ENCODE results near the gene VAV3.
"Not testable (repeated sequence)": the region's sequence is repeated elsewhere in the genome, so short reads cannot be mapped to it uniquely, and the experiment has no call there.

Gene VAV3

GRCh38 chr1:107965110-107965991 lies at the start of gene VAV3:
VAV3 (minus strand) TSS chr1:107965180; CDS start chr1:107964869, 311 bp downstream.
- DNase-seq (ENCODE audit: low read depth in 2 of 2), result peak; percentile 40 to 57

- no peak for DNase-seq (ENCODE audit: low read depth in 2 of 2)
Measured at GRCh38 chr1:108012553-108012952, 47.6 kb upstream of the VAV3 start.

DNA sequence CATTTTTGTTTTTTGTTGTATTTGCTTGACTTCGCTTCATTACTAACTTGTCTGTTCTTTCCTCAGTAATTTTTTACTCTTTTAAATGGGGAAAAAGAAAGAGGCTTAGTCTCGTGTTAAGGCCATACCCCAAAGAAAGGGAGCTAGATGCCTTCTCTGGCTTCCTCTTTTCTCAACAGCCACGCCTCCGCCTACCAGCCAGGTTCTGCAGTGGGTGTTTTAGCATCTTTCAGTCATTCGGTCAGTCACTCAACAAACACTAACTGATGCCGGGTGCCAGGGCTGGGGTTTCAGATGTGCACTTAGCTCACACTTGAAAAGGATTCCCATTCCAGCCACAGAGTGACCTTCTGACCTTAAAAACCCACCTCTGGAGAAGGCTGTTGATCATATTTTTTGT lies 46.3 kb upstream of the VAV3 start:
- no peak for DNase-seq (ENCODE audit: low read depth in 2 of 2)

GRCh38 chr1:108010581-108010980 lies 45.6 kb upstream of the VAV3 start:
- no peak for DNase-seq (ENCODE audit: low read depth in 2 of 2)

DNA sequence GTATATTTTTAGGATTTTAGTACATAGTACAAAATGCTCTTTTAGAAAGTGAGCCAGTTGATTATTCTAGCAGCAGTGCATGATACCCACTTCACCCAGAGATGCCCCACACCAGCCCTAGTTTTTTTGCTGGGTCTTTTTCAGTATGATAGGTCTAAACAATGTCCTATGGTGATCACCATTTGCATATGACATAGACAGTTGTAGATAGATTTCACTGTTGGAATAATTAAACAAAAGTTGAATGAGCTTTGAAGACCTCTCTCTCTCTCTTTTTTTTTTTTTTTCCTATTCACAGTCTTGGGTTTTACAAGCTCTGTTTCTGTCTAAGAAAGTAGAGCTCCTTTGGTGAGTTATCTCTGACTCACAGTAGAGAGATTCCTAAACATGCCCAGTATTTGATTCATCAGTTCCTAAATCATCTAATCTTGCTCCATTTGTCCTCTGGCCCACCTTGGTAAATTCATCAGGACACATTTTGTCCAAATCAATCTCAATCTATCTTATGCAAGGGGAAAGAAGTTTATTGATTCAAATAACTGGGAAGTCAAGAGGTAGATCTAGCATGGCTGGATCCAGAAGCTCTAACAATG lies 44.7 kb upstream of the VAV3 start:
- no peak for DNase-seq (ENCODE audit: low read depth in 2 of 2)

- DNase-seq (ENCODE audit: low read depth in 2 of 2), result no peak
Measured at GRCh38 chr1:108007531-108007930, 42.6 kb upstream of the VAV3 start.

DNA sequence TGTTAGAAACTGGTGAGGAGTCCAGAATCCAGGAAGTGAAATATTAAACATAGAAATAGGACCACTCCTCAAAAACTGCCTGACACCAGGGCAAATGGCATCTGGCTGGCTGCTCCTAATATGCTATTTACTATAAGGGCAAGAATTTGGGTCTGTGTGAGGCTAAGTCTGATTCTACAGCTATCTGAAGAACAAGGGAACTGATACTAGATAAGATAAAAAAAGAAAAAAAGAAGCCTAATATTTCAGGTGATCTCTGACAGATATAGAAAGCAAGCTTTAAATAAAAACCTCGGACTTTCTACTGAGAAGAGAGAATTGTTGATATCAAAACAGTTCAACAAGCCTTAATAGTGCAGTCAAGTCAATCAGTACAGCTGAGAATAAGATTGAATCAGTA lies 42.1 kb upstream of the VAV3 start:
- DNase-seq (ENCODE audit: low read depth in 2 of 2), result no peak

GRCh38 chr1:108004919-108005318 lies 39.9 kb upstream of the VAV3 start:
- not testable (repeated sequence) for DNase-seq (ENCODE audit: low read depth in 2 of 2)

- no peak for DNase-seq (ENCODE audit: low read depth in 2 of 2)
Measured at GRCh38 chr1:108000620-108001111, 35.7 kb upstream of the VAV3 start.

DNA sequence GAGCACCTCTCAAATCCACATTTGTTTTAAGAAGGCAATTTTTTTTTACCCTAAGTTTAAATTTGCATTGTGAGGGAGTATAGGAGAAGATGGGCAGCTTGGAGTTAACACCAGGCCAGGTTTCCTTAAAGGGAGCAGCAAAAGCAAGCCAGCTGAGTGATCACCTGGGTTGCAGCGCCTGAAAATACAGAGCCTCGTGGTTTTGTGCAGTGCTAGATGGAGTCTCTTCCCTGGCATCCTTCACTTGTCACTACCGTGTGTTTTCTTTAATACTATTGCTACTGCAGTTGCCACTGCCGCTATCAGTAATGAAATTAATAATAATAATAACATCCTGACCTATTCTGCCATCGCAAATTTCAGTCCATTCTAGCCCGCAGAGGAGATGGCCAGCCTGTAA lies 35.2 kb upstream of the VAV3 start:
- DNase-seq (ENCODE audit: low read depth in 2 of 2), result no peak

- no peak for DNase-seq (ENCODE audit: low read depth in 2 of 2)
Measured at GRCh38 chr1:107997866-107998265, 32.9 kb upstream of the VAV3 start.

DNA sequence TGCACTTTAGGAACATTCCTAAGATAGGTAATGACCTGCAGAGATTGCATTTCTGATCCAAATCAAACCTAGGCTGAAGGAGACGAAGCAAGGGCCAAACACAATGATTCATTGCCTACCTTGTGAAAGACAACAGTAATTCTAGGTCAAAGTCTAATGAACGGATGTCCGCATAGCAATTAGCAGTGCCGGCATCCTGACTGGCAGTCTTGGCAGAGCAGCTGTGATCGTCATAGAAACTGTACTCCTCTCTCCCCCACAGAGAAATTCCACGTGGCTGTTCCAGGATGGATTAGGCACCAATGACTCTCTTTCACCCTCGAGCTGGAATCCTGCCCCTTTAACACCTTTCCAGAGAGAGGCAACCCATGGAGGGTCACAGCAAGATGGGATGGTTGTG lies 28.9 kb upstream of the VAV3 start:
- DNase-seq (ENCODE audit: low read depth in 2 of 2), result no peak

GRCh38 chr1:107992347-107992746 lies 27.4 kb upstream of the VAV3 start:
- DNase-seq (ENCODE audit: low read depth in 2 of 2), result no peak

DNA sequence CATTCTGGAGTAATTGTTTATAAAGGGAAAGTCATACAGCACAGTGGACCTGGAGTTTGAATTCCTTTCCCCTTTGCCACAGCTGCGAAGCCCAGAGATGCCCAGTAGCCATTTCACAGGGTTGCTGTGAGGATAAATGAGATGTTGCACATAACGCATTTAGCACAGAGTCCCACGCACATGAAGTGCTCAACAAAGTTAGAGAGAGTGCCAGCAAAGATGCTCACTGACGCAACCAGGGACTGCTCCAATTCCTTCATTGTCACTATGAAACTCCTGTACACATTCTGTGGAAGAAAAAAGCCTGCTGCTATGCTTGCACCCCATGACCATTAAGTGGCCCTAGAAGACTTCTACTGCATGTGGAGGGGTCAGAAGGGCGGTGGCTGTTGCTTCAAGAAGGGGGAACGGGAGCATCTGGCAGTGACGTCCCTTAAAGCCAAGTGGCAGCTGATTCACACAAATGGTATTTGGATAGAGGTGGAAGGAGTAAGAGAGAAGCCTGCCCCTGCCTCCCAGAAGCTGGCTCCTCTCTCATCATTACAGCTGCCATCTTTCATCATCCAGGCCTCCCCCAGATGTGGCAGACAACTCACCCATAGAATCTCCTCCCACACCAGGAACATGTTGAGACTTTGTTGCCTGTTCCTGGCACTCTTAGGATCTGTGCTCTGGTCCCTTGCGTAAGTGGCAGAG lies 26.5 kb upstream of the VAV3 start:
- no peak for DNase-seq (ENCODE audit: low read depth in 2 of 2)

DNA sequence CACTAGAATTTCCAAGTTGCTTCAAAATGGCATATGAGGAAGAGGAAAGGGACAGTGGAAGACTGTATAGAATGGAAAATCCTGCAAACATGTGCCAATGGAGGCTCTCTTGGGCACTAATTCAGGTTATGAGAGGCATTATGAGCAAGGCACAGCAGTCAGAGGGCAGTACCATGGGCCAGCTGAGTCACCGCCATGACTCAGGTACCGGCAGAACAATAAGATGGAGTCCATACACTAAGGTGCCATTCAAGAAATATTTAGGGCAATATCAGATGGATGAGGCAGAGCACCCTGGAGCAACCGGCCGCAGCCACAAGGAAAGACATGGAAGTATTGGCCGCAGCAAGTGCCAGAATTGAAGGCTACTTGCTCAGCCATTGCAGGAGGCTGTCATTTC lies 25.6 kb upstream of the VAV3 start:
- no peak for DNase-seq (ENCODE audit: low read depth in 2 of 2)

DNA sequence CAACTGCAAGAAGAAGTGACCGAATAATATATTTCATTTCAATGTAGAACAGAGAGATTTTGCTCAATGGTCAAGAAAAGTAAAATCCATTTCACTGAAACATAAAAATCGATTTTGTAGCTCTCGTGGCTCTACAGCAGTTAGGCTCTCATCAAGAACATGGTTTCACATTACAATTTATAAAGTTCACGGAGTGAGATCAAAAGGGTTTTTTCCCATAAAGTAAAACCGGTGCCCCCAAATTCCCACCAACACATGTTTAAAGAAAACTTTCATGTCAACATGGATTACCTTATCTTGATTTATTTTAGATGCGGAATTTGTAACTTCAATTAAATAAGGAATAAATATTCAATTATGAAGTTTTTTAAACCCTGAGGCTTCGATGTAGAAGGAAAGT lies 16.3 kb upstream of the VAV3 start:
- DNase-seq (ENCODE audit: low read depth in 2 of 2), result no peak

- DNase-seq (ENCODE audit: low read depth in 2 of 2), result no peak
Measured at GRCh38 chr1:107979926-107980325, 14.9 kb upstream of the VAV3 start.

DNA sequence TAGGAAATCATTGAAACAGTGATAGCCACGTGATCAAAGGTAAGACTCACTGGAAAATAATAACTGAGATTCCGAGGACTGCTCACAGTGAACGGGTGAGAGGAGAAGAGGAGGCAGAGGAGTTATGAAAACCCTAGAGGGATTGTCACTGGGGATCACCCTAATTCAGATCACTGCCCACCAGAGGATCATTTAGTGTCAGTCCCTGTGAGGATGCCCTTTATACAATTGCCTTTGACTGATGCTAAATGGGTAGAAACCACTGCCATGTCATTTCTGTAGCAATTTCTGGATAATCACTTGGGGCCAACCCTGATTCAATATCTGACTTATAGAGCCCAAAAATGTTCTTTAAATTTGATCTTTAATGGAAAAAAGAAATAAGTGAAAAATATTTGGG lies 14.1 kb upstream of the VAV3 start:
- DNase-seq (ENCODE audit: low read depth in 2 of 2), result no peak

DNA sequence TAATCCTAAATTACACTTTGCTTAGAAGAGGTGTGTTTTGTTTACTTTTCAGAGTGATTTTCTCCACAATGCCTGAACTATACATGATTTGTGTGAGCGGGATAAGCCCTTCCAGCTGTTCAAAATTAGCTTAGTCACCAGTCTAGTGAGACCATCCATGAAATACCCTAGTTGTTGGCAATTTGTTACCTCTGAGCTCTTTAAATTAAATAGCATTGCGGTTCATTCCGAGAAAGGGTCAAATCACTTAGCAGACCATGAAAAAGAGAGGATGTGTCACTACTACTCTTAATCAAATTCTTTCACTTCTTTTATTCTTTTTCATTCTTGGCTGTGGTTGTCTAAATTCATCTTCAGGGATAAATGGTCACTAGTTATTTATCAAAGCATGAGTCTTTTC lies 11.9 kb upstream of the VAV3 start:
- DNase-seq (ENCODE audit: low read depth in 2 of 2), result no peak

DNA sequence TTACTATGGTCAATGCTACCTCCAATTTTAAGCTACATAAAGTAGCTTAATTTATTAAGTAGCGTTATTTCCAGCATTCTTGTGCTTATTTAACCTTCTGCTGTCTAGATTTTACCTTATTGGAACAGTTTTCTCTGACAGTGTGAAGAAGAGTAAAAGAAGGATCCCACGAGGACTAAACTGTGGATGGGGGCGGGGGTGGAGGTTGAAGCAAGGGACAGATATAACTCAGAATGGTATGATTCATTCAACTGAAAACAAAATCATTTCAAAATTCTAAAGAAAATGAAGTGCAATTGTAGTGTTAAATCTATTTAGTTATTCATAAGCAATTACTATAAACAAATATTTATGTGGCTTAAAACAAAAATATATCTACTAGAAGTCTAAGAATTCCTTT lies 11.5 kb upstream of the VAV3 start:
- no peak for DNase-seq (ENCODE audit: low read depth in 2 of 2)

- no peak for DNase-seq (ENCODE audit: low read depth in 2 of 2)
Measured at GRCh38 chr1:107975851-107976250, 10.9 kb upstream of the VAV3 start.

DNA sequence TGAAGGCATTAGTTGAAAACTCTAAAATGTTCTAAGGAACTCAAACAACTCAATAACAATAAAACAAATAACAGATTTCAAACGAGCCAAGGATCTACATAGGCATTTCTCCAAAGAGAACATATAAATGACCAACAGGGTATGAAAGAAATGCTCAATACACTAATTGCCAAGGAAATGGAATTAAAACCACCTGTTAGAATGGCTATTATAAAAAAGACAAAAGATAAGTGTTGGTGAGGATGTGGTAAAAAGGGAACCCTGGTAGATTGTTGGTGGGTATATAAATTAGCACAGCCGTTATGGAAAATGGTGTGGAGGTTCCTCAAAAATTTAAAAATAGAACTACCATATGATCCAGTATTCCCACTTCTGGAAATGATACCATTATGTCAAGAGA lies 9.1 kb upstream of the VAV3 start:
- DNase-seq (ENCODE audit: low read depth in 2 of 2), result no peak
